SK-N-DZ (cell line): ENCODE results near the gene KRTAP10-3.

Experiments used
- DNase-seq: peaks from one replicate; pipeline ENCODE4 v3.0.0-alpha.2; 2015; ENCODE audit warnings: low spot score

Gene KRTAP10-3

DNA sequence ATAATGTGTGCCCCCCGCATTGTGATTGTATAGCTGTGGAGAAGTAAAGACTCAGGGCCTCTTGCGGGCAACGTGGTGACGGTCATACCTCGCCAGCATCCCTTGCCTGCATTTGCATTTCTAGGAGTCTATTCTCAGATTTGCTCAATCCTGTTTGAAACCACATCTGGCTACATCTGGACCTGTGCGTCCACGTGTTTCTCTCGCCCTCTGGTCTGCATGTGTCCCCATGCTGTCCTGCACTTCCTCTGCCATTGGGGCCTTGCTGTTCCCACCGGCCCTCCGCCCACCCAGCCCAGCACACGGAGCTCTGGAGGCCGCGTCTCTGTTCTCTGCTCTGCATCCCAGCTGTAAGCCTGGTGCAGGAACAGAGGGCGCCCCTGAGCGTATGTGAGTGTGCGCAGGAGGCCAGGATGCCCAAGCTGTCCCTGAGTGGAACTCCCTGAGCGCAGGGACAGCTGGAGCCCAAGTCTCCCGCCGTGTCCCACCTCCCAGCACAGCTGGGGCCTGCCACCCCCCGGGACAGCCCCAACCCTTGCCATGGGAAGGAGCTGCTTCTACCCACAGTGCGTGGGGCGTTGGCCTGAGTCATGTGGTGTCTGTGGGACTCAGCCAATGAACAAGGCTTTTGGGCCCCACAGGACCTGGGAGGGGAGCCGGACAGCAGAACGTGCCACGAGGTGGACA is 8.9 kb downstream of the KRTAP10-3 start:
- no peak for DNase-seq

DNA sequence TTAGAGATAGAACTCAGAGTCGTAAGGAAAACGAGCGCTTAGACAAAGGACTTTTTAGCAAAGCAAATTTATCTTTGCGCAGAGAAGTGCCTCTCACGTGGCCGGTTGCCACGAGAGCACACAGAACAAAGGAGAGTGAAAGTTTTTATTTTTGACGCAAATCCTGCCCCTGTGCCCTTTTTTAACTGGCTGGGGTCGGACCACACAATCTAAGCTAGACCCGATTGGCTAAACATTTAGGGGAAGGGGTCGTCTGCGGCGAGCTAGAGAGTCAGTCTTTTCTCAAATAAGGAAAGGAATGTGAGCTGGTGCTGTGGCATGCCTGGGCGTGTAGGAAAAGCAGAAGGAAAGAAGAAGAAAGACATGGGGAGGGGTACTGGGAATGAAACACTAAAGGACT is 9.7 kb downstream of the KRTAP10-3 start:
- DNase-seq, result no peak

DNA sequence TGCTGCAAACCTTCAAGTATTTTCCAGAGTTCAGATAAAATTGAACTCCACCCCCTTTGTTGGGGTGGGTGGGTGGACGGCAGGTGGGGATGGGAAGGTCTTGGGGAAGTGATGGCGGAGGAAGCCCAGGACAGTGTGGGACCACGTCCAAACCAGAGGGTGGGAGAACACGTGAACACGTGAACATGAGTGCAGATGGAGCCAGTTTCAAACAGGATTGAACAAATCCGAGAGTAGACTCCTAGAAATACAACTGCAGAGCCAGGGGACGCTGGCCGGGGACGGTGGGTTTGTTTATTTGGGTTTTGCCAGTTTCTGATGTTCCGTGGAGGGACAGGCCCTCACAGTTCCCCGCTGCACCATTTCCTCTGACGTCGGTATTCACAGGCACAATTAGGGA is 10.2 kb downstream of the KRTAP10-3 start:
- no peak for DNase-seq

DNA sequence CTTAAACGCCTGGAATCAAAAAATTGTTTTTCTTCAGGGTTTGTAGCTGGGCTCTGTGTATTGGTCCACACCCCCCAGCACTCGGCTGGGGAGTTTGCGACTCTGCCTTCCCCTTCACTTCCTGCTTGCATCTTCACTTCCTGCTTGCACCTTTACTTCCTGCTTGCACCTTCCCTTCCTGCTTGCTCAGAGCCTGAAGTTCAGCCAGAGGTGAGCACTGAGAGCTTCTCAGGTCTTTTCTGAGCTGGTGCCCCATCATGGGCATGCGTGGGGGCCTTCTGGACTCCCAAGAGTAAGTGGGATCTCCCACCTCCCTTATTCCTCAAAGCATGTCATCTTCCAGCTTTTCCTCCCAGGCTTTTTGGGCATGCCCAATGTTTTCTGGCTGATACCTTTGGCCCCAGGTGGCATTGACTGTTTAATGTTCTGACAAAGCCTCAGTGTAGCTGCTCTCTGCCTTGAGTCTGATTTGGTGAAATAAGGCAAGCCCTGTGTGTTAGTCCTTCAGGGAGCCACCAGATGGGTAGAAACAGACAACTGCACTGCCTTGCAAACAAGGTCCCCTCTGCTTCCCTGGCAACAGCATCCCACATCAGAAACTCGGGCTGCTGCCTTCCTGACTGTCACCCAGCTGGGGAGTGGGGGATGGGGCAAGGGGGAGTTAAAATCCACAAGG is 10.8 kb downstream of the KRTAP10-3 start:
- no peak for DNase-seq

DNA sequence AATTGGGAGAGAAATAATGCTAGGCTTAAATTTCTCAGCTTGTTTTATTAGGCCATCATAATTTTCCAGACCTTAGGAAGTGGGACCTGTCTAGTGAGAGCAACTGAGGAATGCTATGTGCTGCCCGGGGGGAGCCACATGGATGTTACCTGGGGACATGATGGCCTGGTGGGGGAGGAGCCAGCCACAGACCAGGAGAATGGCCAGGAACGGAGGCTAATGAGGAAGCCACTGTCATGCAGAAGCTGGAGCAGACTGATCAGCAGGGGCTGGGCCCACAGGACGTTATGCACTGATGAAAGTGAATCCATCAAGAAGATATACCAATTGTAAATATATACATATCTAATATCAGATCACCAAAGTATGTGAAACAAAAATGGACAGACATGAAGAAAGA is 14.0 kb downstream of the KRTAP10-3 start:
- DNase-seq, result no peak

DNA sequence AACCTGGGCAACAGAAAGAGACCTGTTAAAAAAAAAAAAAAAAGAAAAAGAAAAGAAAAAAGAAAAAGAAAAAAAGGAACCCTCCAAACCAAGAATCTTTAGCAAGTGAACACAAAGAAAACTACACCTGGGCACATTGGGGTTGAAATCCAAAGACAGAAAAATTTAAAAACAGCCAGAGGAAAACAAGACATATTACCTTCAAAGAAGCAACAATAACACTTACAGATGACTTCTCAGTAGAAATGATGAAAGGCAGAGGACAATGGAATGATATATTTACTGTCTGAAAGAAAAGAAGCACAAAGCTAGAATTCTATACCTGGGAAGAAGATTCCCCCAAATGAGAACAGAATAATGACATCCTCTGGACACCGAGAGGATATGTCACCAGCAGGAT is 15.9 kb downstream of the KRTAP10-3 start:
- no peak for DNase-seq

DNA sequence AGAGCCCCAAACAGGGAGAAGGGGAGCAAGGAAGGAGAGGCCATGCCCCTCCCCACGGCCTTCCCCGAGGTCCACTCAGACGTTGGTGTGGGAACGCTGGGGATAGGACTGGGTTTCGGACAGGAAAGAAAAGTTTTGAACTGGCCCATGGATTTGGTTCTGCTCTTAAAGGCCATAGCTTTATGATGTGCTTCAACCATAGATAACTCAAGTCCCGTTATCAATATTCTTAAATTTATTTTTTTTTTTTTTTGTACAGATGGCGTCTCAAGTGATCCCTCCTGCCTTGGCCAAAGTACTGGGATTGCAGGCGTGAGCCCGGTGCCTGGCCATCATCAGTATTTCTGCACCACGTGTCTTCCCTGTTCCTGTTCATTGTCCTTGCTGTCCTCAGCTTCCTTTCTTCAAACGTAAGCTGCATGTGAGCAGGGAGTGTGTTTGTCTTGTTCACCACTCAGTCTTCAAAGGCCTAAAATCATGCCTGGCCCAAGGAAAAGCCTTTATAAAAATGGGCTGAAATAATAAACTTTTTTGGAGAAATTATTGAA is 17.8 kb downstream of the KRTAP10-3 start:
- no peak for DNase-seq

DNA sequence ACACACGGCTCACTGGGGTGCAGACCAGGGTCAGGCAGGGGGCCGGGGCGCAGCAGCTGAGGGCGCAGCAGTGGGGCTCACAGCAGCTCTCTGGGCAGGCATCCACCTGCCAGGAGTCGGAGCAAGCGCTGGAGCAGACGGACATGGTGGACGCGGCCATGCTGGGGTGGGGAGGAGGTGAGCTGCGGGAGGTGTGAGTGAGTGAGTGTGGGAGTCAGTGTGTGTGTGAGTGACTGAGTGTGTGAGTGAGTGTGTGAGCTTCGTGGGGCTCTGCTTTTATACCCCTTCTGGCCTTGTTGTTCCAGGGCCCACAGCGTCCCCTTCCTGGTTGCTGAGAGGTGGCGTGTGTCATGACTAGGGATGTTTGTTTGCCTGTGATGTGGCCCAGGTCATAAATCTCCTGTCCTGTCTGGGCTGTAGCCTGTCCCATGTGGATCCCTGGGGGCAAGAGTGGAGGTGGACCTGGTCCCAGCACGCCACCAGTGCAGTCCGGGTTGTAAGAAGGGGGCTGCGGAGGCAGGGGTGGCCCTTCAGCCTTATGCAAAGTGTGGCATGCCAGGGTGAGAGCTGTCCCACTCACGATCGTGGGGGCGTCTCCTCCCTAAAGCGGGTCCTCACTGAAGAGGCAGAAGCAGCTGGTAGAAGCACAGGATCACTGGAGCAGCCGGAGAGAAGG is 18.5 kb downstream of the KRTAP10-3 start, which contains the start of gene KRTAP10-1:
TSS of gene KRTAP10-1 (minus strand) at position 205 of the 676 bp plus-strand sequence. CDS start at position 160, 45 bp downstream.
- DNase-seq, result no peak

DNA sequence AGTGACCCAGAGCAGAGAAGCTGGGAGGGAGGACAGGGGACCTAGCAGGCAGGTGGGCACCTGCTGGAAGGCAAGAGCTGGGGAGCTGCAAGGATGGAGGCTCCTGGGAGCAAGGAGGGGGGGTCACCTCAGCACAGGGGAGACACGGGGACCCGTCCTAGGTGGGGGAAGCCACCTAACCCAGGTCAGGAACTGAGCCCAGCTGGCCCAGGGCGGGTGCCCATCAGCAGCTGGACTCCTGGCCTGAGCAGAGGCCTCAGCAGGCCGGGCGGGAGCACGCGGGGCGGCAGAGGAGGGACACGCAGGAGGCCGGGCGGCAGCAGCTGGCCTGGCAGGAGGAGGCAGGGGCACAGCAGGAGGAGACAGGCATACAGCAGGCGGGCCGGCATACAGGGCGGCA is 19.5 kb downstream of the KRTAP10-3 start:
- DNase-seq, result no peak

DNA sequence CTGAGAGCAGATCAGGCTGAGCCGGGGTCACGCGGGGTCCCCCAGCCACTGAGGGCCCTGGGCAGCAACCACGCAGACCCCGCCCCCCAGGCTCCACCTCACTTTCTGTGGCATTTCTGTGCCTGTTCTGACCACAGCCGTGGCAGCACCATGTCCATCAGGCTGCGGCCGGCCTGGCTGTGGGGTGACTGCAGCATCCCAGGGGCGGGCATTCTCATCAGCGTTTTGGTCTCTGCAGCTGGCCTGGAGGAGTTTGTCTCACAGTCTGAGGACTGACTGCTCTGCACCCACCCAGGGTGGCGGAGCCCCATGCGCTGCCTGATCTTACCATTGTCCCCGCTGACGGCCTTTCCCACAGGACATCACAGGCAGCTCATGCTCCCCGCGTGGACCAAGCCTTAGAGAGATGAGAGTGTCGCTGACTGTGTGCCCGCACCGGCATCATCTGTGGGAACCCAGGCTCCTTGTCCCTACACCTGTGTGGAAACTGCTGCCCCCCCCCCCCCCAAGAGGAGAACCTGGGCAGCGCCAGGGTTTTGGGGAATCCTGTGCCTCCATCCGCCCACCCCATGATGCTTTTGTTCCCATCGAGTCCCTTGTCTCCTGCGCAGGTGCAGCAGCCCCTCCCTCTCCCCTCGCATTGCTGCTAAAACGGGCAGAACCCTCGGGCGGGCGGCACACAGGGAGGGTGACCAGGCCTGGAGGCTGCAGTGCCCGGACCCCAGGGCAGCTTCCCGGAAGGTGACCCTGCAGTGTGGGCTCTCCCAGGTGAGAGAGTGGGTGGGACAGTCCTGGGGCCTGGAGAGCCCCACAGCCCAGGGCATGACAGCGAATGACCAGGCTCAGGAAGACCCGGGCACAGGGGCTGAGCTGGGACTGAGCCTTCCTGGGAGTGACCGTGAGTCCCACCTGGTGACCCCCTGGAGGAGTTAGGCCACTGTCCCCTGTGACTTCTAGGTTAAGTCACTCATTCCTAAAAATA is 20.4 kb downstream of the KRTAP10-3 start:
- DNase-seq, result no peak

DNA sequence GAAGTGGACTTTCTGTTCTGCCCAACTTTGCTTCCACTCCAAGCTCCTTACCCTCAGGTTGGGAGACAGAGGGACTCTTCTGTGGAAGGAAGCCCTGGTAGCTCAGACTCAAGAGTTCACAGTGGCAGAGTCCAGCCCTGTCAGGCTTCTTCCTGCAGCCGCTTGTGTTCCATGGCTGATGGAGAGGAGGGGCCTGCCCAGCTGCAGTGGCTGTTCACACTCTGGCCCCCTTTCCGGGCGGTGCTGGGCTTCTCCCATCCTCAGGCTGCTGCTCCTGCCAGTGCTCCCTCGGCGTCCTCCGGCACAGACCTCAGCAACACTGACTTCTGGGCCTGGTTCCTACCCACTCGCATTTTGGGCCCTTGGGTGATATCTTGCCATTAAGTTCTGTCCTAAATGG is 22.6 kb downstream of the KRTAP10-3 start:
- no peak for DNase-seq

DNA sequence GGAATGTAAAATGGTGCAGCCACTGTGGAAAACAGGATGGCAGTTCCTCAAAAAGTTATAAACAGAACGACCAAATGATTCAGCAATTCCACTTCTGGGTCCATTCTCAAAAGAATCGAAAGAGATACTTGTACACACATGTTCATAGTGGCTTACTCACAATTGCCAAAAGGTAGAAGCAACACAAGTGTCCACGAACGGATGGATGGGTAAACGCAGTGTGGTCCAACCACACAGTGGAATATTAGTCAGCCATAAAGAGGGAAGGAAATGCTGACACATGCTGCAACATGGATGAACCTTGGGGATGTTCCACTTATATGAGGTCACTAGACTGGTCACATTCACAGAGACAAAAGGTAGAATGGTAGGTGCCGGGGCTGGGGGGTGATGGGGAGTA is 23.9 kb downstream of the KRTAP10-3 start:
- no peak for DNase-seq

DNA sequence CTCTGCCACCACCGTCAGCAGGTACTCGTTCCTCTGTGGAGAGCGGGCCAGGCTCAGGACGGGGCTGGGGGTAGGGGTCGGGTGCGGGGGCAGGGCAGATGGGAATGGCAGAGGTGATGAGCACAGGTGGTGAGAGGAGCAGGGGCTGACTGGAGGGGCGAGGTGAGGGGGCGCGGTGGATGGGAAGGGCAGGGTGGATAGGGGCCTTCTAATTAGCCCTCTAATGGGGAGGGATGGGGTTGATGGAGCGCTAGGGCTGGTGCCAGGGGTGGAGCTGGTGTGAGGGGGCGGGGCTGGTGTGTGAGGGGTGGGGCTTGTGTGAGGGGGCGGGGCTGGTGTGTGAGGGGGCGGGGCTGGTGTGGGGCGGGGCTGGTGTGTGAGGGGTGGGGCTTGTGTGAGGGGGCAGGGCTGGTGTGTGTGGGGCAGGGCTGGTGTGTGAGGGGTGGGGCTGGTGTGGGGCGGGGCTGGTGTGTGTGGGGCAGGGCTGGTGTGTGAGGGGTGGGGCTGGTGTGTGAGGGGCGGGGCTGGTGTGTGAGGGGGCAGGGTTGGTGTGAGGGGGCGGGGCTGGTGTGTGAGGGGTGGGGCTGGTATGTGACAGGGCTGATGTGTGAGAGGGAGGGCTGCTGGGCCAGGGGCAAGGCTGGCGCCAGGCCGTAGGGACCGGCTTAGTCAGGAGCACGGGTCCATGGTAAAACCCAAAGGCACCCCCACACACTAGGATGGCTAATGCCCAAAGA is 24.5 kb downstream of the KRTAP10-3 start:
- DNase-seq, result no peak

DNA sequence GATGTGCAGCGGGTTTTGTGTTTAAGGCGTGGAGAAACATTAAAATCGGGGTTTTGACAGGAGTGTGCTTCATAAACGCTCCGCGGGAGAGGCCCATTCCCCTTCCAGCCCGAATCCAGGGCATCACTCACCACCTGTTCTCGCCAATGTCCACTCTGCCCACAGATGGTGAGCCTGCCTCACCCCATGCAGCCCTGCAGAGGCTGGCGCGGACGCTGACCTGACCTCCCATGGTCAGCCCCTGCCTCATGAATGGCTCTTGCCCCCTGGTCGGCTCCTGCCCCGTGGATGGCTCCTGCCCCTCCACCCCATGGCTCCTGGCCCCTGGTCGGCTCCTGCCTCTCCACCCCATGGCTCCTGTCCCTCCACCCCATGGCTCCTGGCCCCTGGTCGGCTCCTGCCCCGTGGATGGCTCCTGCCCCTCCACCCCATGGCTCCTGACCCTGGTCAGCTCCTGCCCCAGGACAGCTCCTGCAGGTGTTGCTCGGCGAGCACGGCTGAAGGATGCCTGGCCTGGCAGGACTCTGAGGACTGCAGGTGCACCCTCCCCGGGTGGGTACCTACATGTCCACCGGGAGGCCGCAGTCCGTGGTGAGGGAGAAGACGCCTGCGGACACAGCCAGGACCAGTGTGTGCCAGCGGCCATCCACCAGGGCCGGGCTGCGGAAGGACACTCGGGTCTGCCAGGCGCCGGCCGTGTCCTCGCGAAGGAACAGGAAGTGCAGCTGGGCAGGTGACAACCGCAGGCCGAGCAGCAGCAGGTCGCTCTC is 25.3 kb downstream of the KRTAP10-3 start:
- no peak for DNase-seq

DNA sequence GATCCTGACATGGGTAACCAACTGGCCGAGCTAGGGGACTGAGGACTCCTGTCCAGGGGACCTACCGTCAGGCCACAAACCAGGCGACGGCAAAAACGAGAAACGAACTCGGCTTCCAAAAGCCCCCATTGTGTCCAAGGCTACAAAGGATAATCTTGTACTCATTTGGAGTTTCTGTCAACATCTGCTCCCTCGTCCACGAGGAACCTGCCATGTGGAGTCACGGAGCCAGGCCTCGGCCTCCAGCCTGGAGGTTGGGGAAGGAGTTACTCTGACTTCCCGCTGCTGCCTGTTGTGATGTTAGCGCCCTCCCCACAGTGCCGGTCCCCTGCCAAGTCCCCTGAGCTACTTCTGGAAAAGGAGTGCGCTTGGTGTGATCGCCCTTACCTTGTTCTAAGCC is 25.9 kb downstream of the KRTAP10-3 start:
- DNase-seq, result no peak

DNA sequence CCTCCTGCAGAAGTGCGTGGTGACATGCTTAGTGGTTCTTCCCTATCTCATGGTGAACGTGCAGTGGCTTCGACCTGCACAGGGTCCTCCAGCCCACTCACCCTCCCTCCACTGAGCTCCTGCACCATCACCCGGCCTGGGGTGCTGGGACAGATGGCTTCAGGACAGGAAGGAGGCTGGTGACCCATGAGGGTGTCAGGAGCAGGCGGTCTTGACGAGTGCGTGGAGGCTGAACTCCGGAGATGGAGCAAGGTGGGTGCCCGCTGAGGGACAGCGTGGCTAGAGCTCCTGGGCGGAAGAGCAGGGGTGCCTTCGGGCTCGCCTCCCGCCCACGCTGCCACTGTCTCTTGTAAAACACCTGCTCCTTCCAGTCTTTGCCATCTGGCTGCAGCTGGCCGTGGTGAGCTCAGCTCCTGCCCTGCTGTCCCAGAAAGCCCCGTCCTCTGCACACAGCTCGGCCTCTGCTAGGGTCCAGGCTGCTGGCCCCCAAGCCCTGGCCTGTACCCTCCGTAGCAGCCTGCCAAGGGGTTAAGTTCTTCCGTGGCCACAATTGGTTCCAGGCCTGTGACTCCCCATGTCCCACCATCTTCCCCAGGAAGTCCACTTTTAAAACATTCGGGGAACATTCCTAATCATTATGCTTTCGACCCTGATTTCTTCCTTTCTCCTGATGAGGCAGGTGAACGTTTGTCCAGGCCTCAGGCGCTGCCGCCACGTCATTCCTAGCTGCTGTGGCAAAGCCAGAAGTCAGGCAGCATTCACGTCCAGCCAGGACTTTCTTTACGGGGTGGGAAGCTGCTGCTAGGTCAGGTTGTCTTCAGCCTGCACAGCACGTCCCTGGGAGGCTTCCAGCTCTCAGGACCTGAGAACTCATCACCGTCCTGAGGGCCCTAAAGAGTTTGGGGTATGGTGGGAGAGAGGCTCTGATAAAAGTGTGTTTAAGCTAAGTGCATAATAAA is 26.7 kb downstream of the KRTAP10-3 start:
- no peak for DNase-seq

DNA sequence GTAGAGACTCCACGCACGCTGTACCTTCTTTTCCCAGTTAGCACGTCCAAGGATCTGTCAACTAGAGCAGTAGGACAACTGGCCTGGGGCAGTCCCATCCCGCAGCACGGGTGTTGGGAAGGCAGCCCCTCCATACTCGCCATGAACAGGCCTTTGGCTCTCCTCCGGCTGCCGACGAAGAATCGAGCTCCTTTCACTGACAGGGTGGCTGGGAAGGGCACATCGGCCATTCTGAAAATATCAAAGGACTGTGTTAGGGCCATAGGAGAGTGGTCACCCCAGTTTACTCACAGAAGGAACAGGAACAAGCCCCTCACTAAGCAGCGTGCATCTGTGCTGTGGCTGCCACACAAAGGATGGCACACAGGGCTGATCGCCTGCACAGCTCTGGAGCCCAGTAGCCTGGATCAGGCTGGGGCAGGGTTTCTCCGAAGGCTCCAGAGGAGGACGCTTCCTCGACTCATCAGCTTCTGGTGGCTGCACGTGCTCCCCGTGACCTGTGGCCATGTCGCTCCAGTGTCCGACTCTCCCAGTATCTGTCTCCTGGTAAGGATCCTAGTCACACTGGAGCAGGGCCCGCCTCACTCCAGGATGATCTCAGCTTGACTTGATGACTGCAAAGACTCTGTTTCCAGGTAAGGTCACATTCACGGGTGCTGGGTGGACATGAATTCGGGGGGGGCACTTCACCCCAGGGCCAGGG is 27.5 kb downstream of the KRTAP10-3 start:
- no peak for DNase-seq
